Adipocyte (in vitro differentiated cells): ENCODE data around the gene MDH2.

ENCODE experiments used
- DNase-seq: peaks from one replicate; pipeline ENCODE4 v3.0.0-alpha.2; 2015; ENCODE audit warnings: low read depth
- H3K27me3 ChIP-seq: replicated peaks from 2 replicates; pipeline ENCODE4 v1.7.0; 2013; ENCODE audit warnings: mild to moderate bottlenecking, low read length, moderate library complexity; ENCODE audit not compliant: control insufficient read depth, insufficient read depth
- H3K36me3 ChIP-seq: 2 replicates; pipeline ENCODE4 v1.7.0; 2013; ENCODE audit warnings: low read length, mild to moderate bottlenecking, moderate library complexity; ENCODE audit not compliant: control insufficient read depth, insufficient read depth, severe bottlenecking
- H3K4me1 ChIP-seq: 2 replicates; pipeline ENCODE4 v1.7.0; 2013; ENCODE audit warnings: mild to moderate bottlenecking, low read length, moderate library complexity; ENCODE audit not compliant: control insufficient read depth, insufficient read depth
- H3K4me3 ChIP-seq: 2 replicates; pipeline ENCODE4 v1.7.0; 2013; ENCODE audit warnings: mild to moderate bottlenecking, low read length, moderate library complexity
- H3K9ac ChIP-seq: 2 replicates; pipeline ENCODE4 v1.7.0; 2013; ENCODE audit warnings: mild to moderate bottlenecking, low read length, moderate library complexity
- H3K9me3 ChIP-seq: 2 replicates; pipeline ENCODE4 v1.7.0; 2013; ENCODE audit warnings: mild to moderate bottlenecking, low read length, moderate library complexity; ENCODE audit not compliant: control insufficient read depth

The MDH2 gene

GRCh38 chr7:76062254-76062653, 14.3 kb downstream of the MDH2 start:
- H3K27me3 ChIP-seq: no peaks in the 10 kb centered on the region
- H3K9me3 ChIP-seq: no peaks in the 10 kb centered on the region
- H3K4me3 ChIP-seq: no peak overlapping the region
- no peak for DNase-seq
- H3K36me3 ChIP-seq: peaks cover 99% of the 10 kb centered on the region
- no peak overlapping the region for H3K9ac ChIP-seq
- peaks cover 4% of the 10 kb centered on the region for H3K4me1 ChIP-seq

- H3K9ac ChIP-seq: no peak overlapping the region
- H3K4me3 ChIP-seq: no peak overlapping the region
- no peaks in the 10 kb centered on the region for H3K9me3 ChIP-seq
- no peaks in the 10 kb centered on the region for H3K27me3 ChIP-seq
- H3K36me3 ChIP-seq: peaks cover 96% of the 10 kb centered on the region
- no peak for DNase-seq
- H3K4me1 ChIP-seq: peaks cover 4% of the 10 kb centered on the region
These were observed 15.2 kb downstream of the MDH2 start for GRCh38 chr7:76063114-76063513.

- H3K27me3 ChIP-seq: no peaks in the 10 kb centered on the region
- DNase-seq: no peak
- no peaks in the 10 kb centered on the region for H3K9me3 ChIP-seq
- no peak overlapping the region for H3K9ac ChIP-seq
- peaks cover 4% of the 10 kb centered on the region for H3K4me1 ChIP-seq
- no peak overlapping the region for H3K4me3 ChIP-seq
- H3K36me3 ChIP-seq: peaks cover 92% of the 10 kb centered on the region
These were observed 15.6 kb downstream of the MDH2 start for GRCh38 chr7:76063525-76063924.

GRCh38 chr7:76064208-76064970, 16.5 kb downstream of the MDH2 start:
- peaks cover 83% of the 10 kb centered on the region for H3K36me3 ChIP-seq

GRCh38 chr7:76065016-76065612, 17.2 kb downstream of the MDH2 start:
- H3K4me3 ChIP-seq: no peak overlapping the region
- H3K36me3 ChIP-seq: peaks cover 76% of the 10 kb centered on the region

More at GRCh38 chr7:76064208-76064970, 16.5 kb downstream of the MDH2 start:
- Histone ChIP-seq H3K4me3 (no peak overlapping the region), H3K9ac (no peak overlapping the region), H3K27me3 (no peaks in the 10 kb centered on the region), H3K4me1 (peaks cover 4% of the 10 kb centered on the region), H3K9me3 (no peaks in the 10 kb centered on the region)
- DNase-seq: no peak

GRCh38 chr7:76066716-76067503, 19.0 kb downstream of the MDH2 start:
- no peak overlapping the region for H3K4me3 ChIP-seq
- peaks cover 58% of the 10 kb centered on the region for H3K36me3 ChIP-seq
- no peaks in the 10 kb centered on the region for H3K27me3 ChIP-seq
- no peaks in the 10 kb centered on the region for H3K4me1 ChIP-seq
- DNase-seq: no peak
- H3K9me3 ChIP-seq: no peaks in the 10 kb centered on the region
- H3K9ac ChIP-seq: no peak overlapping the region

More at GRCh38 chr7:76065016-76065612, 17.2 kb downstream of the MDH2 start:
- Histone ChIP-seq H3K27me3 (no peaks in the 10 kb centered on the region), H3K9me3 (no peaks in the 10 kb centered on the region), H3K4me1 (peaks cover 4% of the 10 kb centered on the region), H3K9ac (no peak overlapping the region)
- no peak for DNase-seq

- DNase-seq: peak; percentile 78
- H3K9me3 ChIP-seq: no peaks in the 10 kb centered on the region
- no peaks in the 10 kb centered on the region for H3K27me3 ChIP-seq
- peaks cover 36% of the 10 kb centered on the region for H3K36me3 ChIP-seq
- H3K9ac ChIP-seq: no peak overlapping the region
- H3K4me1 ChIP-seq: no peaks in the 10 kb centered on the region
- no peak overlapping the region for H3K4me3 ChIP-seq
These were observed 21.3 kb downstream of the MDH2 start for GRCh38 chr7:76069238-76069638.

- peak overlapping the region; percentile 56 for H3K9ac ChIP-seq
- no peaks in the 10 kb centered on the region for H3K27me3 ChIP-seq
- no peak for DNase-seq
- H3K4me3 ChIP-seq: no peak overlapping the region
- H3K36me3 ChIP-seq: peaks cover 13% of the 10 kb centered on the region
- H3K4me1 ChIP-seq: no peaks in the 10 kb centered on the region
- no peaks in the 10 kb centered on the region for H3K9me3 ChIP-seq
These were observed 23.7 kb downstream of the MDH2 start for GRCh38 chr7:76071316-76072242.

- H3K9ac ChIP-seq: no peak overlapping the region
- no peak for DNase-seq
- no peaks in the 10 kb centered on the region for H3K27me3 ChIP-seq
- H3K9me3 ChIP-seq: no peaks in the 10 kb centered on the region
- H3K4me1 ChIP-seq: no peaks in the 10 kb centered on the region
- peaks cover 4% of the 10 kb centered on the region for H3K36me3 ChIP-seq
- H3K4me3 ChIP-seq: no peak overlapping the region
These were observed 24.6 kb downstream of the MDH2 start for GRCh38 chr7:76072243-76073148.
